SH-SY5Y (cell line): ENCODE measurements around the gene DLG2.

ENCODE experiments used
- GATA2 ChIP-seq: IDR thresholded peaks from 2 replicates; pipeline ENCODE4 v1.6.1; 2011; ENCODE audit warnings: mild to moderate bottlenecking, low read depth, low read length
- GATA3 ChIP-seq: IDR thresholded peaks from 2 replicates; pipeline ENCODE4 v1.6.1; 2011; ENCODE audit warnings: low read depth, mild to moderate bottlenecking, low read length, moderate library complexity

GRCh38 chr11:83924795-83925542 lies 1702.2 kb downstream of the DLG2 start:
- TF ChIP-seq GATA3 (no peak), GATA2 (no peak)
